ENCODE measurements around the gene BSG.

BSG gene

DNA sequence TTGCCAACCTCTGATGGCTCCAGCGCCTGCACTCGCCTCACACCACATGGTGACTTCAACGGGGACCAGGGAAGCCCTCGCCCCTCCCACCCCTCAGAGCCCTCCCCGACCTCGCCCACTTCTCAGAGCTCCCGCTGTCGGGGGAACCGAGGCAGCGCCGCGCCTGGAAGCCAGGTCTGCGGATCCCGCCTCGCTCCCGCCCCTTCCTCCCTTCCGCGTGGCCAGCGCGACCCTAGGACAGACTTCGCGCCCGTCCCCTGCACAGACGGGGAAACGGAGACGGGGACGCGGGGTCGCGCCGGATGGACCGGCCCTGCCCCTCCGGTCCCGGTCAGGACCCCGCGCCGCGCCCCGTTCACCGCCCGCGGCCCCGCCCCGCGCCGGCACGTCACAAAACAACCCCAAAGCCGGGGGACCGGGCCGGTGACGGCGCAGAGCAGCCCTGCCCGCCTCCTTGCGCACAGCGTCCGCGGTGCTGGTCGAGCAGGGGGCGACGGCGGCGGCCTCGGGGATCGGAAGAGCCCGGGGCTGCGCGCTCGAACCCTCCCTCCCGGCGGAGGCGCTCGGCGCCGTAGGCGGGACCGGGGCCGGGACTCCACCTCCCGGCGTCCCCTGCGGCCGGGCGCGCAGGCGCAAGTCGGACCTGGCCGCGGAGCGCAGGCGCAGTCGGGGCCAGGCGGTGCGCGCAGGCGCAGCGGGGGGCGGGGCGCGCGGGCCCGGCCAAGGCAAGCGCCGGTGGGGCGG, 41.2 kb upstream of the BSG start (continued):
- TF ChIP-seq, protein P1, sequence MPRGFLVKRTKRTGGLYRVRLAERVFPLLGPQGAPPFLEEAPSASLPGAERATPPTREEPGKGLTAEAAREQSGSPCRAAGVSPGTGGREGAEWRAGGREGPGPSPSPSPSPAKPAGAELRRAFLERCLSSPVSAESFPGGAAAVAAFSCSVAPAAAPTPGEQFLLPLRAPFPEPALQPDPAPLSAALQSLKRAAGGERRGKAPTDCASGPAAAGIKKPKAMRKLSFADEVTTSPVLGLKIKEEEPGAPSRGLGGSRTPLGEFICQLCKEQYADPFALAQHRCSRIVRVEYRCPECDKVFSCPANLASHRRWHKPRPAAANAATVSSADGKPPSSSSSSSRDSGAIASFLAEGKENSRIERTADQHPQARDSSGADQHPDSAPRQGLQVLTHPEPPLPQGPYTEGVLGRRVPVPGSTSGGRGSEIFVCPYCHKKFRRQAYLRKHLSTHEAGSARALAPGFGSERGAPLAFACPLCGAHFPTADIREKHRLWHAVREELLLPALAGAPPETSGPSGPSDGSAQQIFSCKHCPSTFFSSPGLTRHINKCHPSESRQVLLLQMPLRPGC (tag by site-specific recombination; IDR thresholded peaks at IDR 0.05) = no peak
- no peak for TF ChIP-seq ZNF239 (tag by site-specific recombination; IDR thresholded peaks at IDR 0.05)
- no peak for TF ChIP-seq ZNF266 (tag by site-specific recombination; IDR thresholded peaks at IDR 0.05; ENCODE audit: low read depth)
- TF ChIP-seq ZNF211 (tag by site-specific recombination; IDR thresholded peaks at IDR 0.05; ENCODE audit: low read depth) = no peak
- TF ChIP-seq, protein P2, sequence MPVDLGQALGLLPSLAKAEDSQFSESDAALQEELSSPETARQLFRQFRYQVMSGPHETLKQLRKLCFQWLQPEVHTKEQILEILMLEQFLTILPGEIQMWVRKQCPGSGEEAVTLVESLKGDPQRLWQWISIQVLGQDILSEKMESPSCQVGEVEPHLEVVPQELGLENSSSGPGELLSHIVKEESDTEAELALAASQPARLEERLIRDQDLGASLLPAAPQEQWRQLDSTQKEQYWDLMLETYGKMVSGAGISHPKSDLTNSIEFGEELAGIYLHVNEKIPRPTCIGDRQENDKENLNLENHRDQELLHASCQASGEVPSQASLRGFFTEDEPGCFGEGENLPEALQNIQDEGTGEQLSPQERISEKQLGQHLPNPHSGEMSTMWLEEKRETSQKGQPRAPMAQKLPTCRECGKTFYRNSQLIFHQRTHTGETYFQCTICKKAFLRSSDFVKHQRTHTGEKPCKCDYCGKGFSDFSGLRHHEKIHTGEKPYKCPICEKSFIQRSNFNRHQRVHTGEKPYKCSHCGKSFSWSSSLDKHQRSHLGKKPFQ (tag by site-specific recombination; IDR thresholded peaks at IDR 0.05) = no peak
- no peak for TF ChIP-seq ZNF514 (tag by site-specific recombination; IDR thresholded peaks at IDR 0.05)
- TF ChIP-seq, protein P3, sequence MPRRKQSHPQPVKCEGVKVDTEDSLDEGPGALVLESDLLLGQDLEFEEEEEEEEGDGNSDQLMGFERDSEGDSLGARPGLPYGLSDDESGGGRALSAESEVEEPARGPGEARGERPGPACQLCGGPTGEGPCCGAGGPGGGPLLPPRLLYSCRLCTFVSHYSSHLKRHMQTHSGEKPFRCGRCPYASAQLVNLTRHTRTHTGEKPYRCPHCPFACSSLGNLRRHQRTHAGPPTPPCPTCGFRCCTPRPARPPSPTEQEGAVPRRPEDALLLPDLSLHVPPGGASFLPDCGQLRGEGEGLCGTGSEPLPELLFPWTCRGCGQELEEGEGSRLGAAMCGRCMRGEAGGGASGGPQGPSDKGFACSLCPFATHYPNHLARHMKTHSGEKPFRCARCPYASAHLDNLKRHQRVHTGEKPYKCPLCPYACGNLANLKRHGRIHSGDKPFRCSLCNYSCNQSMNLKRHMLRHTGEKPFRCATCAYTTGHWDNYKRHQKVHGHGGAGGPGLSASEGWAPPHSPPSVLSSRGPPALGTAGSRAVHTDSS (tag by site-specific recombination; IDR thresholded peaks at IDR 0.05) = no peak
- TF ChIP-seq MZF1 (tag by site-specific recombination; IDR thresholded peaks at IDR 0.05; ENCODE audit: borderline replicate concordance) = peak; percentile 16; the same call in 1 of the 2 replicates
- peak; percentile 46; the same call in 1 of the 2 replicates for TF ChIP-seq ZNF561 (tag by site-specific recombination; IDR thresholded peaks at IDR 0.05; ENCODE audit: borderline replicate concordance)
- TF ChIP-seq, protein P4, sequence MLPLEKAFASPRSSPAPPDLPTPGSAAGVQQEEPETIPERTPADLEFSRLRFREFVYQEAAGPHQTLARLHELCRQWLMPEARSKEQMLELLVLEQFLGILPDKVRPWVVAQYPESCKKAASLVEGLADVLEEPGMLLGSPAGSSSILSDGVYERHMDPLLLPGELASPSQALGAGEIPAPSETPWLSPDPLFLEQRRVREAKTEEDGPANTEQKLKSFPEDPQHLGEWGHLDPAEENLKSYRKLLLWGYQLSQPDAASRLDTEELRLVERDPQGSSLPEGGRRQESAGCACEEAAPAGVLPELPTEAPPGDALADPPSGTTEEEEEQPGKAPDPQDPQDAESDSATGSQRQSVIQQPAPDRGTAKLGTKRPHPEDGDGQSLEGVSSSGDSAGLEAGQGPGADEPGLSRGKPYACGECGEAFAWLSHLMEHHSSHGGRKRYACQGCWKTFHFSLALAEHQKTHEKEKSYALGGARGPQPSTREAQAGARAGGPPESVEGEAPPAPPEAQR (tag by site-specific recombination; IDR thresholded peaks at IDR 0.05) = no peak
- TF ChIP-seq ZNF791 (tag by site-specific recombination; IDR thresholded peaks at IDR 0.05) = no peak
- TF ChIP-seq ZXDB (tag by site-specific recombination; IDR thresholded peaks at IDR 0.05) = no peak
- TF ChIP-seq ZNF624 (tag by site-specific recombination; IDR thresholded peaks at IDR 0.05) = no peak
- peak; percentile 82 for TF ChIP-seq SP3 (tag by site-specific recombination; IDR thresholded peaks at IDR 0.05)
- TF ChIP-seq, protein P5, sequence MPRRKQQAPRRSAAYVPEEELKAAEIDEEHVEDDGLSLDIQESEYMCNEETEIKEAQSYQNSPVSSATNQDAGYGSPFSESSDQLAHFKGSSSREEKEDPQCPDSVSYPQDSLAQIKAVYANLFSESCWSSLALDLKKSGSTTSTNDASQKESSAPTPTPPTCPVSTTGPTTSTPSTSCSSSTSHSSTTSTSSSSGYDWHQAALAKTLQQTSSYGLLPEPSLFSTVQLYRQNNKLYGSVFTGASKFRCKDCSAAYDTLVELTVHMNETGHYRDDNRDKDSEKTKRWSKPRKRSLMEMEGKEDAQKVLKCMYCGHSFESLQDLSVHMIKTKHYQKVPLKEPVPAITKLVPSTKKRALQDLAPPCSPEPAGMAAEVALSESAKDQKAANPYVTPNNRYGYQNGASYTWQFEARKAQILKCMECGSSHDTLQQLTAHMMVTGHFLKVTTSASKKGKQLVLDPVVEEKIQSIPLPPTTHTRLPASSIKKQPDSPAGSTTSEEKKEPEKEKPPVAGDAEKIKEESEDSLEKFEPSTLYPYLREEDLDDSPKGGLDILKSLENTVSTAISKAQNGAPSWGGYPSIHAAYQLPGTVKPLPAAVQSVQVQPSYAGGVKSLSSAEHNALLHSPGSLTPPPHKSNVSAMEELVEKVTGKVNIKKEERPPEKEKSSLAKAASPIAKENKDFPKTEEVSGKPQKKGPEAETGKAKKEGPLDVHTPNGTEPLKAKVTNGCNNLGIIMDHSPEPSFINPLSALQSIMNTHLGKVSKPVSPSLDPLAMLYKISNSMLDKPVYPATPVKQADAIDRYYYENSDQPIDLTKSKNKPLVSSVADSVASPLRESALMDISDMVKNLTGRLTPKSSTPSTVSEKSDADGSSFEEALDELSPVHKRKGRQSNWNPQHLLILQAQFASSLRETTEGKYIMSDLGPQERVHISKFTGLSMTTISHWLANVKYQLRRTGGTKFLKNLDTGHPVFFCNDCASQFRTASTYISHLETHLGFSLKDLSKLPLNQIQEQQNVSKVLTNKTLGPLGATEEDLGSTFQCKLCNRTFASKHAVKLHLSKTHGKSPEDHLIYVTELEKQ (tag by site-specific recombination; IDR thresholded peaks at IDR 0.05; ENCODE audit: borderline replicate concordance) = no peak
- TF ChIP-seq ZNF658 (tag by site-specific recombination; IDR thresholded peaks at IDR 0.05) = no peak
- TF ChIP-seq ZNF335 (tag by site-specific recombination; conservative IDR thresholded peaks at IDR 0.05) = peak; percentile 92
- TF ChIP-seq ZNF155 (tag by site-specific recombination; IDR thresholded peaks at IDR 0.05) = no peak
- TF ChIP-seq ZNF558 (tag by site-specific recombination; IDR thresholded peaks at IDR 0.05) = no peak
- 0 out of 2 replicates have a peak, but pooled peaks have one; percentile 17 for TF ChIP-seq ZNF660 (tag by site-specific recombination; IDR thresholded peaks at IDR 0.05)
- TF ChIP-seq GLI4 (tag by site-specific recombination; IDR thresholded peaks at IDR 0.05) = no peak
- no peak for TF ChIP-seq EGR2 (tag by site-specific recombination; IDR thresholded peaks at IDR 0.05; ENCODE audit: low read depth)
- TF ChIP-seq, protein P6, sequence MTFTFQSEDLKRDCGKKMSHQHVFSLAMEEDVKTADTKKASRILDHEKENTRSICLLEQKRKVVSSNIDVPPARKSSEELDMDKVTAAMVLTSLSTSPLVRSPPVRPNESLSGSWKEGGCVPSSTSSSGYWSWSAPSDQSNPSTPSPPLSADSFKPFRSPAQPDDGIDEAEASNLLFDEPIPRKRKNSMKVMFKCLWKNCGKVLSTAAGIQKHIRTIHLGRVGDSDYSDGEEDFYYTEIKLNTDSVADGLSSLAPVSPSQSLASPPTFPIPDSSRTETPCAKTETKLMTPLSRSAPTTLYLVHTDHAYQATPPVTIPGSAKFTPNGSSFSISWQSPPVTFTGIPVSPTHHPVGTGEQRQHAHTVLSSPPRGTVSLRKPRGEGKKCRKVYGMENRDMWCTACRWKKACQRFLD (tag by site-specific recombination; IDR thresholded peaks at IDR 0.05) = no peak
- TF ChIP-seq ZNF37A (tag by site-specific recombination; IDR thresholded peaks at IDR 0.05) = no peak
- peak; percentile 62 for TF ChIP-seq GLIS2 (tag by site-specific recombination; IDR thresholded peaks at IDR 0.05)
- TF ChIP-seq, protein P7, sequence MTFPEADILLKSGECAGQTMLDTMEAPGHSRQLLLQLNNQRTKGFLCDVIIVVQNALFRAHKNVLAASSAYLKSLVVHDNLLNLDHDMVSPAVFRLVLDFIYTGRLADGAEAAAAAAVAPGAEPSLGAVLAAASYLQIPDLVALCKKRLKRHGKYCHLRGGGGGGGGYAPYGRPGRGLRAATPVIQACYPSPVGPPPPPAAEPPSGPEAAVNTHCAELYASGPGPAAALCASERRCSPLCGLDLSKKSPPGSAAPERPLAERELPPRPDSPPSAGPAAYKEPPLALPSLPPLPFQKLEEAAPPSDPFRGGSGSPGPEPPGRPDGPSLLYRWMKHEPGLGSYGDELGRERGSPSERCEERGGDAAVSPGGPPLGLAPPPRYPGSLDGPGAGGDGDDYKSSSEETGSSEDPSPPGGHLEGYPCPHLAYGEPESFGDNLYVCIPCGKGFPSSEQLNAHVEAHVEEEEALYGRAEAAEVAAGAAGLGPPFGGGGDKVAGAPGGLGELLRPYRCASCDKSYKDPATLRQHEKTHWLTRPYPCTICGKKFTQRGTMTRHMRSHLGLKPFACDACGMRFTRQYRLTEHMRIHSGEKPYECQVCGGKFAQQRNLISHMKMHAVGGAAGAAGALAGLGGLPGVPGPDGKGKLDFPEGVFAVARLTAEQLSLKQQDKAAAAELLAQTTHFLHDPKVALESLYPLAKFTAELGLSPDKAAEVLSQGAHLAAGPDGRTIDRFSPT (tag by site-specific recombination; IDR thresholded peaks at IDR 0.05) = no peak
